HG03103 (cell line): ENCODE measurements around the gene CLK4.
"Not testable (repeated sequence)": the region's sequence is repeated elsewhere in the genome, so short reads cannot be mapped to it uniquely, and the experiment has no call there.

Source experiments
- ATAC-seq: cut with Tn5 transposase; IDR thresholded peaks from one replicate; pipeline ENCODE4 v1.9.1; 2021; ENCODE audit warnings: low read depth; ENCODE audit not compliant: unreplicated experiment

CLK4 gene

GRCh38 chr5:178589180-178590140, 37.4 kb downstream of the CLK4 start:
- ATAC-seq = no peak

- no peak for ATAC-seq
Measured at GRCh38 chr5:178588769-178589168, 38.1 kb downstream of the CLK4 start.

GRCh38 chr5:178587763-178588611, 38.9 kb downstream of the CLK4 start:
- ATAC-seq = no peak

- ATAC-seq = no peak
Measured at GRCh38 chr5:178586396-178586795, 40.5 kb downstream of the CLK4 start.

GRCh38 chr5:178585421-178585820, 41.4 kb downstream of the CLK4 start:
- not testable (repeated sequence) for ATAC-seq

GRCh38 chr5:178583279-178583678, 43.6 kb downstream of the CLK4 start:
- ATAC-seq = no peak

GRCh38 chr5:178582291-178582690, 44.6 kb downstream of the CLK4 start:
- no peak for ATAC-seq

GRCh38 chr5:178581621-178582020, 45.2 kb downstream of the CLK4 start:
- ATAC-seq = no peak

- no peak for ATAC-seq
Measured at GRCh38 chr5:178580271-178580955, 46.4 kb downstream of the CLK4 start.

- ATAC-seq = no peak
Measured at GRCh38 chr5:178577944-178578343, 48.9 kb downstream of the CLK4 start.

- ATAC-seq = no peak
Measured at GRCh38 chr5:178577376-178577839, 49.4 kb downstream of the CLK4 start.

GRCh38 chr5:178576591-178577351, 50.1 kb downstream of the CLK4 start:
- no peak for ATAC-seq

GRCh38 chr5:178573216-178573615, 53.6 kb downstream of the CLK4 start:
- no peak for ATAC-seq

- no peak for ATAC-seq
Measured at GRCh38 chr5:178572617-178573016, 54.2 kb downstream of the CLK4 start.

GRCh38 chr5:178569485-178569884, 57.4 kb downstream of the CLK4 start:
- no peak for ATAC-seq

GRCh38 chr5:178564811-178565550, 61.9 kb downstream of the CLK4 start:
- no peak for ATAC-seq

- no peak for ATAC-seq
Measured at GRCh38 chr5:178564397-178564796, 62.5 kb downstream of the CLK4 start.

- ATAC-seq = no peak
Measured at GRCh38 chr5:178563621-178564020, 63.2 kb downstream of the CLK4 start.

GRCh38 chr5:178561746-178562264, 65.0 kb downstream of the CLK4 start:
- no peak for ATAC-seq
